CD4-positive, alpha-beta T cell treated with Interleukin-4 for 1 hour (primary cell): ENCODE data around the gene SELENOK.

Source experiments
- DNase-seq, 2 donors: peaks; one replicate each; pipeline ENCODE4 v3.0.0-alpha.2; 2020 to 2022

Gene SELENOK

DNA sequence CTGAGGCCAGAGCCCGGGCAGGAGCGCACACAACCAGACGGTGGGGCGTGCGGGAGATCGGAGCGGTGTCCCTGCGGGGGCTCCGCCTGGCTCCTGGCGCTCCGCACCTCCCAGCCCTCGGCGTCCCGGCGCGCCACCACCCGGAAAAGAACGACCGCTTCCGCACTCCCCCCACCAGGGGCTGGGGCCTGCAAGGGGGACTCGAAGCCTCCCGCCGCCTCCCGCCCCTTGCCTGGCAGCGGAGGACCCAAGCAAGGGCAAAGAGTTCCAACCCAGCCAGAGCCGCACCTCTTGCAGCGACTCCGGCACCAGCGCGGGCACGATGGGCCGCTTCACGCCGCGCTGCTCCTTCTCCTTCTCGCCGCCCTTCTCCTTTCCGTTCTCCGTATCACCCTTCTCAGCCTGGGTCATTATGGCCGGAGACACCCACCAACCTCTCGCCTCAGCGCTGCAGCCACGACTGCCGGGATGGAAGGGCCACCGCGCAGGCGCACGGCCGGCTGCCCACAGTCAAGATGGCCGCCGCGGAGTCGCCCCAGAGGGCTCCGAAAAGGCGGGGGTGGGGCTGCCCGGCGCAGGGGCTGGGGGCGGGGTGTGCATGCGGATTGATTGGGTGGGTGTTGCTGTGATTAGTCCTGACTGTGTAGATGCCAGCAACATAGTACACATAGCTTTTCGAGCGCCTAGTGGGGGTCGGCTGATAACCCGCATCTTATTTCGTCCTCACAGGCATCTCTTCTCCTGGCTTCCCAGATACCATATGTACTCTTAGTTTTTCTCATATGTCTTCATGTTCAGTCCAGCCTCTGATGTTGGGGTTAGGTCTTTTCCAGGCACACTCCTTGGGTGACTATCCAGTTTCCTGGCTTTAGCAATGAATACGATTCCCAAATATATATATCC is 9.7 kb downstream of the SELENOK start, which contains the start of gene ACTR8:
ACTR8 (minus strand) TSS at position 462 of the 903 bp plus-strand sequence; CDS start at position 411, 51 bp downstream.
- DNase-seq, result peak; percentile 88 to 90

GRCh38 chr3:53880396-53881345 is 11.0 kb downstream of the SELENOK start:
- DNase-seq, result no peak

- no peak for DNase-seq
Measured at GRCh38 chr3:53865732-53866499, 25.7 kb downstream of the SELENOK start.

DNA sequence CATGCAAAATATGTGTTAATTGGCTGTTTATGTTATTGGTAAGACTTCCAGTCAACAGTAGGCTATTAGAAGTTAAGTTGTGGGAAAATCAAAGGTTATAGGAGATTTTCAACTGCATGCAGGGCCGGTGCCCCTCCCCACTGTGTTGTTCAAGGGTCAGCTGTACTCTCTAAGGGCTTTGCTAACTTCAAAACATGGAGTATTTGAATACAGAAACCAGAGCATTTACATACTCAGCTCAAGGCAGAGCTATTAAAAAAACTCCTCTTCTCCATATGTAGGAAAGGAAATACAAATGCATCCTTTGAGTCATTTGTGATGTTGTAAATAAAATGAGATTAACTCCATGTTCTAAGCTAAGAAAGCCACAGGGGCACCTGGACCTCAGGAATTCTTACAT is 28.5 kb downstream of the SELENOK start:
- no peak for DNase-seq

GRCh38 chr3:53862241-53862640 is 29.4 kb downstream of the SELENOK start:
- DNase-seq, result no peak

GRCh38 chr3:53860196-53860595 is 31.5 kb downstream of the SELENOK start:
- no peak for DNase-seq

- no peak for DNase-seq
Measured at GRCh38 chr3:53859178-53859577, 32.5 kb downstream of the SELENOK start.

DNA sequence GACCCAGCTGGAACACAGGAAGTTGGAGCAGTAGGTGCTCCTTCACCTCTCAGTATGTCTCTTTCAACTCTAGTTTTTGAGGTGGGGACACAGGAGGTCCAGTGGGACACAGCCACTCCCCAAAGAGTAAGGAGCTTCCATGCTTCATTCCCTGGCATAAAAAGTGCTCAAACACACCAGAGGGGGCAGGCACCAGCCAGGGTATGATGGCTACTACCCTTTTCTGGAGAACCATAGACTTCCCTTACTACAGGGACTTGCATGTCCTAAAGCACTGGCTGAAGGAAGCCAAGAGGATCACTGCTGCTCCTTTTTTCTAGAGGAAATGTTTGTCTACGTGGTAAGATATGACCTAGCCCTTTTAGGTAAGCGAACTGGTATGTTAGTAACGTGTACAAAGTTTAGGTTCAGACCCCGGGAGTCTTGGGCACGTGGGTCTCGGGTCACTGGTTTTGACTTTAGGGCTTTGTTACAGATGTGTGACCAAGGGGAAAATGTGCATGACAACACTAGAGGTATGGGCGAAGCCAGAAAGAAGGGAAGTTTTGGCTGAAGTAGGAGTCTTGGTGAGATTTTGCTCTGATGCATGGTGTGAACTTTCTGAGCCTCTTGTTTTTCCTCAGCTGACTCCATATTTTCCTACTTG is 33.4 kb downstream of the SELENOK start:
- no peak for DNase-seq

- DNase-seq, result no peak
Measured at GRCh38 chr3:53856964-53857363, 34.7 kb downstream of the SELENOK start.

DNA sequence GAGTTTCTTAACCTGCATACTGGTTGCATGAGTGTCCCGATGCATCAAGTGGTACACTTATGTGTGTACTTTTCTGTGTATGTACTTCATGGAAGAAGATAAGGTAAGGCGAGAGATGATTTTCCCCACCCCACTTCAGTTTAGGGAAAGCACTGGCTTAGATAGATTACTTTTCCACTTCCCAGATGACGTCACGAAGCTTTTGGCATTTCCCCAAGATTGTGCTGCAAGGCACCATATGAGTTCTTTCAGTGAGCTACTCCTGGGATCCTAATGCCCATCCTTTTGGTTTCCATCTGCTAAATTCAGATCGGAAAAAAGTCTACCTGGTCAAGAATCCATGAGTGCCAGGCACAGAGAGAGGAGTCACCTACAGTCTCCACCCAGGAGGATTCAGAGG is 40.8 kb downstream of the SELENOK start:
- DNase-seq, result no peak

DNA sequence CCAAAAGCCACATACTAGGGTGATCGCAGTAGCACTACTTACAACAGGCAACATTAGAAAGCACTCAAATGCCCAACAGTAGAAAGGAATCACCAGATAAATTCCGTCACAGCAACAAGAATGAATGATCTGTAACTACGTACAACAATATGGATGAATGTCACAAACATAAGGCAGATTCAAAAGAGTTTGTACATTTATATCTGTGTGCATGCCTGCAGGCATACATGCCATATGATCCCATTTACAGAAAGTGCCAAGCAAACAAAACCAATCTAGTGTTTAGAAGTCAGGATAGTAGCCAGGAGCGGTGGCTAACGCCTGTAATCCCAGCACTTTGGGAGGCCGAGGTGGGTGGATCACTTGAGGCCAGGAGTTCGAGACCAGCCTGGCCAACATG is 41.7 kb downstream of the SELENOK start:
- DNase-seq, result no peak

GRCh38 chr3:53846851-53847155 is 44.9 kb downstream of the SELENOK start:
- no peak for DNase-seq

GRCh38 chr3:53846134-53846850 is 45.4 kb downstream of the SELENOK start, which contains the start of the genes CHDH and IL17RB:
Gene CHDH, minus strand, starts transcription at chr3:53846419. Its CDS starts 22,411 bp downstream, at chr3:53824008.
Gene IL17RB, plus strand, starts transcription at chr3:53846568. Its CDS starts 21 bp downstream, at chr3:53846589.
- DNase-seq, result no peak

DNA sequence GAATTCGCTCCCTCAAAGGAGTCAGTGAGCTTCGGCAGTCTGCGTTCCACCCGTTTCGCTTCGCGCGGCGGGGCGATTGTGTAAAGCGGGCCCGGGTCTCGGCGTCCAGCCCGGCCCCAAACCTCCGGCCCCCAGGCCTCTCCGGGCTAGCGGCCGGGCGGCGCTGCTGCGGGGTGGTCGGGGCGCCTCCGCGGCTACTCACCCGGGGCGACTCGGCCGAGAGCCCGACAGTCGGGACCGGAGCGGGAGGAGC is 45.9 kb downstream of the SELENOK start:
- no peak for DNase-seq

DNA sequence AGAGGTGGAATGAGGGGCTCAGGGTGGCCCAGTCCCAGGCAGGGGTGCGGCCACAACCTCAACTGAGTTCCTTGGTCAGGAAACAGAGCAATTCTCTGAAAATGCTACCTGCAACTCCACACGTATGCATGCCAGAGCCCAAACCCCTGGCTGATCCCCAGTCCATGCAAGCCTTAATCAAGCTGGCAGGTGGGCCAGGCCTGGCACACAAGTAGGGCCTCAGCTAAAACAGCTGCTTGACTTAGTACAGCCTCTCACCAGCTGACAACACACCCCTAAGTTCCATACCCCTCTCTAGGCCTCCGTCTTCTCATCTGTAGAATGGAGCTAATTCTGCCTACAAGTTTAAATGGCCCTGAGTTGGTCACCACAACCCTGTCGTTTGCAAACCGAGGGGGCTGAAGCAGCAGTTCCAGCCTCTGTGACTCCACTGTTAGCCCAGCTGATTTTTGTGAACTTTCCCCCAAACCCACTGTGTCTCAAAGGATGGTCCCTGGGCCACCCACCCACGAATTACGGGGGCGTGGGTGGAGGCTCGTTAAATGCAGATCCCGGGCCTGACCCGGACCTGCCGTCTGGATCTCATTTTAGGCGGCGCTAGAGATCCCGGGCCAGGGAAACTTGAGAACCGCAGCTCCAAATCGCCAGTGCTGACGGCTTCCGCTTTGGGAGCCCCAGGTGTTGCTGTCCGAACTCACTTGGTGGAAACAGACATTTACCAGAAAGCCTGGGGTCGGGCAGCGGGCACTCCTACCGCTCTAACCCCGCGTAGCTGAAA is 46.4 kb downstream of the SELENOK start:
- no peak for DNase-seq

GRCh38 chr3:53844262-53845102 is 47.2 kb downstream of the SELENOK start:
- DNase-seq, result no peak

- no peak for DNase-seq
Measured at GRCh38 chr3:53843195-53844177, 48.2 kb downstream of the SELENOK start.

- DNase-seq, result no peak
Measured at GRCh38 chr3:53842436-53843194, 49.0 kb downstream of the SELENOK start.
